ENCODE measurements around the gene PIGW. TPM values are rescaled to one million over a fixed set of nuclear protein-coding genes. Genes with fewer than 3 reads are reported as not detected.
A peak's percentile ranks its signal among the peaks of the same experiment; 100 is the strongest.

The PIGW gene
- total RNA-seq, 4 donors from 2014 or later = 3.0 to 6.9 (median 4.7) TPM

DNA sequence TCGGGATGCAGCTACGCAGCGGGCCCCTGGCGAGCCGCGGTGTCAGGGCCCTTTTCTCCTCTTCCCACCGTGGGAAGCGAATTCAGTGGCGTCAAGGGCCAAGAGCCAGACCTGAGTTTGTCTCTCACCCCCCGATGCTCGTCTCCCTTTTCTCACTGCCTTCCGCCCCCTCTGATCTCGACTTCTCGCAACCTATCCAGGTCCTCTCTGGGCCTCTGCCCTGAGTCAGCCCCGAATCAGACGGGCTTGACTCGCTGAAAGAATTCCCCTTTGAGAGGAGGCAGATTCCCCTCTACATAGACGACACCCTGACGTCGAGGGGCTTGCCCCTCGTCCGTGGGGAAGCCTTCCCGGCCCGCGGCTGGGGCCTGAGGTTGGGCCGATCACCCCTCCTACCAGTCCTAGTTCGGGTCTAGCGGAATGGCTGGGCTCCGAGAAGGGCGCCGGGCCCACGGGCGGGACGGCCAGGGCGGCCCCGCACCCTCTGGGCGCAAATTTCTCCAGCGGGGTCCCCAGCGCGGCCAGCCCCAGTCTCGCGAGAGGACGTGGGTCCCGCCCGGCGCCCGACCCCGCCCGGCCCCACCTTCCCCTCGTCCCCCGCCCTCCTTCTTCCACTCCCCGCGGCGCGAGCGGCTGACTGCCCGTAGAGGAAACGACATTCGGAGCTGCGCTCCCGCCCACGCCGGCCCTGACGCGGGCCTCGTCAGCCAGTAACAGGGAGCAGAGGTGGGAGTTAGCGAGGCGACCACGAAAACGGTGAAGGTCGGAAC is 9.7 kb downstream of the PIGW start, which contains the start of gene GGNBP2:
Gene GGNBP2, plus strand, starts transcription at position 613 of the 770 bp plus-strand sequence. CDS start 806 bp downstream, outside the sequence.
- intact Hi-C loops (cut with DNase I; ENCODE audit: low total_unique reads) (loop anchor here (1.0 to 5.0 kb wide), 5 partner anchors 9 to 1302 kb away; partner anchors contain the start of genes AATF, DHRS11, MRM1 and SLFN5), in situ Hi-C loops (cut with MboI; ENCODE audit: low sequenced_read_pairs in 4 of 4) (loop anchor here in 1 of 4 donors (25.0 kb wide), 2 partner anchors 957 to 1068 kb away; partner anchors contain the start of genes AP2B1, PEX12 and SYNRG)
- Histone ChIP-seq H3K36me3 (no peaks in the 10 kb centered on the region), H3K27me3 (no peaks in the 10 kb centered on the region), H3K4me3 (peak within 1 kb of the TSS; percentile 92 to 100 (median 95)), H3K9me3 (no peaks in the 10 kb centered on the region), H3K4me1 (peaks cover 36 to 43% of the 10 kb centered on the region in 2 donors), H3K27ac (peak within 1 kb of the TSS; percentile 99 to 100 (median 100))
- ATAC-seq (peak; percentile 79 to 81), DNase-seq (peak; percentile 85 to 88)
- peak; percentile 87 to 92 for TF ChIP-seq POLR2A (IDR thresholded peaks at IDR 0.05)
- TF ChIP-seq, protein P1, sequence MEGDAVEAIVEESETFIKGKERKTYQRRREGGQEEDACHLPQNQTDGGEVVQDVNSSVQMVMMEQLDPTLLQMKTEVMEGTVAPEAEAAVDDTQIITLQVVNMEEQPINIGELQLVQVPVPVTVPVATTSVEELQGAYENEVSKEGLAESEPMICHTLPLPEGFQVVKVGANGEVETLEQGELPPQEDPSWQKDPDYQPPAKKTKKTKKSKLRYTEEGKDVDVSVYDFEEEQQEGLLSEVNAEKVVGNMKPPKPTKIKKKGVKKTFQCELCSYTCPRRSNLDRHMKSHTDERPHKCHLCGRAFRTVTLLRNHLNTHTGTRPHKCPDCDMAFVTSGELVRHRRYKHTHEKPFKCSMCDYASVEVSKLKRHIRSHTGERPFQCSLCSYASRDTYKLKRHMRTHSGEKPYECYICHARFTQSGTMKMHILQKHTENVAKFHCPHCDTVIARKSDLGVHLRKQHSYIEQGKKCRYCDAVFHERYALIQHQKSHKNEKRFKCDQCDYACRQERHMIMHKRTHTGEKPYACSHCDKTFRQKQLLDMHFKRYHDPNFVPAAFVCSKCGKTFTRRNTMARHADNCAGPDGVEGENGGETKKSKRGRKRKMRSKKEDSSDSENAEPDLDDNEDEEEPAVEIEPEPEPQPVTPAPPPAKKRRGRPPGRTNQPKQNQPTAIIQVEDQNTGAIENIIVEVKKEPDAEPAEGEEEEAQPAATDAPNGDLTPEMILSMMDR (IDR thresholded peaks at IDR 0.05 in 4 of 5, conservative IDR thresholded peaks at IDR 0.05 in 1 of 5) = no peak

DNA sequence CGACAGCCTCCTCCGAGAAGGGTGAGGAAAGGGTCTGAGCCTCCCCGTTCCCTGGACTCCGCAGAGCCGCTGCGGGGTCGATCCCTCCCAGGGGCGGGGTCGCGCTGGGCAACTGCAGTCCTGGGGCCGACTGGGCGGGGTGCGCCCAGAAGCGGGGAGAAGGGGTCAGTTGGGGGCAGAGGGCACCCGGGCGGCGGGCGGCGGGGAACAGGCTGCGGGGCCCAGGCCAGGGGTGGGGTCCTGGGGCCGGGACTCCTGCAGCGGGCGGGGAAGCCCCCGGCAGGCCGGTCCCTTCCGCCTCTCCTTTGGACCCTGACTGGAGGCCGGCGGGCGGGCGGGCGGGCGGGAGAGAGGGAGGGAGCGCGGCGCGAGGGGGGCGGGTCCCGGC is 10.3 kb downstream of the PIGW start:
- no peaks in the 10 kb centered on the region for H3K9me3 ChIP-seq
- H3K27ac ChIP-seq = peak overlapping the region; percentile 99 to 100 (median 100)
- in situ Hi-C loops (cut with MboI; ENCODE audit: low sequenced_read_pairs in 4 of 4) (loop anchor here in 1 of 4 donors (25.0 kb wide), 2 partner anchors 958 to 1067 kb away; partner anchors contain the start of genes AP2B1, PEX12 and SYNRG), intact Hi-C loops (cut with DNase I; ENCODE audit: low total_unique reads) (loop anchor here (2.0 to 5.0 kb wide), 4 partner anchors 46 to 1302 kb away; partner anchors contain the start of genes AATF, DHRS11, MRM1 and SLFN5)
- ATAC-seq = peak; percentile 26 to 48
- no peaks in the 10 kb centered on the region for H3K27me3 ChIP-seq
- TF ChIP-seq, protein P1 (IDR thresholded peaks at IDR 0.05 in 4 of 5, conservative IDR thresholded peaks at IDR 0.05 in 1 of 5) = no peak
- no peak for TF ChIP-seq POLR2A (IDR thresholded peaks at IDR 0.05)
- H3K4me1 ChIP-seq = peaks cover 38 to 44% of the 10 kb centered on the region in 2 donors
- H3K4me3 ChIP-seq = peak overlapping the region; percentile 92 to 100 (median 95)
- no peak for DNase-seq
- no peaks in the 10 kb centered on the region for H3K36me3 ChIP-seq

DNA sequence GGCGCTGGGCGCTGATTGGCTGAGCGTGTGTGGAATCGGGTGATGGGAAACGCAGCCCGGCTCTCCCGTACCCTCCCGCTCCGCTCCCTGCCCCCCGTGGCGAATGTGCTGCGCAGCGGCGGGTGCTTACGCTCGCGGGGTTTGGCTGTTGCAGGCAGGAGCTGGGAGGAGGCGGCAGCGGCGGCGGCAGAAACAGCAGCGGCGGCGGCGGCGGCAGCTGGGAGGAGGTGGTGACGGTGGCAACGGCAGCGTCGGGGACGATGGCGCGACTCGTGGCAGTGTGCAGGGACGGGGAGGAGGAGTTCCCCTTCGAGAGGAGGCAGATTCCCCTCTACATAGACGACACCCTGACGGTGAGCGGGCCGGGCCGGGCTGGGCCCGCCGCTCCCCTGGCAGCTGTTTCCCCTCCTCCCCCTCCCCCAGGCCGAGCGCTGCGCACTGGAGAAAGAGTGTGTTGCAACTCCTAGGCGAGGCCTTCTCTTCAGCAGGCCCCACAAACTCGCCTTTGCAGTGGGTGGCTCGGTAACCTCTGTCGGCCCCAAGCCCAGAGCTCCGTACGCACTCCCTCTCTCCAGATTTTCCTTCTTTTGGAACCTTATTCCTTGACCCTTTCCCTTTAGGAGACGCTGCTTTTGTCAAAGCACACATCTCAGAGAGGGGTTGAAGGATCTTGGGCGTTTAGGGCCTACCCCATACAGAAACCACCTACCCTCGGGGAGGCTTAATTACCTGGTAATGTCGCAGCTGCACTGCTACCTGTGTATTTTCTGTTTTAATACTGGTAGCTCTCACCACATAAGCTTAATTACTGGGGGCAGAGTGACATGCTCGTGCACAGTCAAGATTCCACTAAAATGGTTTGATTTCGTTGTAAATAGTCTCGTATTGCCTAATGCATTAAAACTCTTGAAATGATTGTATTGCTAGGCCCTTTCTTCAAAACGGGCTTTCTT is 11.0 kb downstream of the PIGW start:
- peak; percentile 94 to 98 for DNase-seq
- Histone ChIP-seq H3K9me3 (no peaks in the 10 kb centered on the region), H3K4me3 (peak overlapping the region; percentile 79 to 100 (median 94)), H3K27ac (peak overlapping the region; percentile 99 to 100 (median 100)), H3K36me3 (no peaks in the 10 kb centered on the region), H3K4me1 (peaks cover 44 to 45% of the 10 kb centered on the region in 2 donors), H3K27me3 (no peaks in the 10 kb centered on the region)
- peak; percentile 83 to 92 for TF ChIP-seq POLR2A (IDR thresholded peaks at IDR 0.05)
- TF ChIP-seq, protein P1 (IDR thresholded peaks at IDR 0.05 in 4 of 5, conservative IDR thresholded peaks at IDR 0.05 in 1 of 5) = peak in 1 of 5 experiments; percentile 26
- in situ Hi-C loops (cut with MboI; ENCODE audit: low sequenced_read_pairs in 4 of 4) (loop anchor here in 1 of 4 donors (25.0 kb wide), 2 partner anchors 958 to 1067 kb away; partner anchors contain the start of genes AP2B1, PEX12 and SYNRG), intact Hi-C loops (cut with DNase I; ENCODE audit: low total_unique reads) (loop anchor here (2.0 to 5.0 kb wide), 4 partner anchors 45 to 1303 kb away; partner anchors contain the start of genes AATF, DHRS11, MRM1 and SLFN5)
- peak; percentile 77 to 82 for ATAC-seq

All from gastrocnemius medialis (tissue), 4 donors.